Calu3 (cell line): ENCODE results near the gene SYT7. TPM values are rescaled to one million over a fixed set of nuclear protein-coding genes. Genes with fewer than 3 reads are reported as not detected.

Source experiments
- BruUV-seq: library from RNA; stranded (reverse); fragments of 400-500 nt; replicated peaks from 2 replicates; lab custom pipeline; 2021; lab: Mats Ljungman, UMichigan
- CTCF ChIA-PET: fragments of 300-600 bp; sonication (Branson Sonifier 250); formaldehyde crosslinking; loops from one replicate; lab custom pipeline; 2022; ENCODE audit warnings: antibody characterized with exemption; lab: Charles Lee
- DNase-seq: peaks from one replicate; pipeline ENCODE4 v3.0.0; 2022
- H3K27ac Mint-ChIP-seq: one replicate; pipeline ENCODE4 v1.8.0; 2022; ENCODE audit warnings: mixed read lengths; ENCODE audit not compliant: unreplicated experiment
- H3K27me3 Mint-ChIP-seq: one replicate; pipeline ENCODE4 v1.8.0; 2022; ENCODE audit warnings: mixed read lengths; ENCODE audit not compliant: unreplicated experiment
- H3K36me3 Mint-ChIP-seq: one replicate; pipeline ENCODE4 v1.8.0; 2022; ENCODE audit warnings: mild to moderate bottlenecking, moderate library complexity, mixed read lengths; ENCODE audit not compliant: insufficient read depth, unreplicated experiment
- H3K4me1 Mint-ChIP-seq: one replicate; pipeline ENCODE4 v1.8.0; 2022; ENCODE audit warnings: mild to moderate bottlenecking, low read depth, mixed read lengths; ENCODE audit not compliant: unreplicated experiment
- H3K4me3 Mint-ChIP-seq: one replicate; pipeline ENCODE4 v1.8.0; 2022; ENCODE audit warnings: mild to moderate bottlenecking, low read depth, moderate library complexity, mixed read lengths; ENCODE audit not compliant: unreplicated experiment
- H3K9me3 Mint-ChIP-seq: one replicate; pipeline ENCODE4 v1.8.0; 2022; ENCODE audit warnings: low read depth, mixed read lengths; ENCODE audit not compliant: unreplicated experiment
- intact Hi-C: fragments of 100-400 bp; cut with micrococcal nuclease; formaldehyde crosslinking; loops from one replicate; pipeline ENCODE4 v1.10.0; 2022; ENCODE audit not compliant: unreplicated experiment
- total RNA-seq: library from RNA; stranded (reverse); gene quantifications from 2 replicates; pipeline ENCODE4 v1.2.3, GENCODE V29; 2022
- TF ChIP-seq, protein P1 (sequence below): fragments of 200-600 bp; IDR thresholded peaks from one replicate; pipeline ENCODE4 v1.8.0; 2022; ENCODE audit warnings: antibody characterized with exemption; ENCODE audit not compliant: unreplicated experiment

SYT7 gene
- total RNA-seq, 1 experiment from 2014 or later = 4.4 TPM

GRCh38 chr11:61497876-61498275 is 83.0 kb downstream of the SYT7 start:
- intact Hi-C loops = no loop called here
- Mint-ChIP-seq H3K27me3 (no peaks in the 10 kb centered on the region), H3K4me1 (no peaks in the 10 kb centered on the region), H3K36me3 (no peaks in the 10 kb centered on the region), H3K27ac (no peak overlapping the region), H3K9me3 (no peaks in the 10 kb centered on the region), H3K4me3 (no peak overlapping the region)
- CTCF ChIA-PET = no interaction called here
- DNase-seq = no peak
- BruUV-seq = no TSS peak
- TF ChIP-seq, protein P1, sequence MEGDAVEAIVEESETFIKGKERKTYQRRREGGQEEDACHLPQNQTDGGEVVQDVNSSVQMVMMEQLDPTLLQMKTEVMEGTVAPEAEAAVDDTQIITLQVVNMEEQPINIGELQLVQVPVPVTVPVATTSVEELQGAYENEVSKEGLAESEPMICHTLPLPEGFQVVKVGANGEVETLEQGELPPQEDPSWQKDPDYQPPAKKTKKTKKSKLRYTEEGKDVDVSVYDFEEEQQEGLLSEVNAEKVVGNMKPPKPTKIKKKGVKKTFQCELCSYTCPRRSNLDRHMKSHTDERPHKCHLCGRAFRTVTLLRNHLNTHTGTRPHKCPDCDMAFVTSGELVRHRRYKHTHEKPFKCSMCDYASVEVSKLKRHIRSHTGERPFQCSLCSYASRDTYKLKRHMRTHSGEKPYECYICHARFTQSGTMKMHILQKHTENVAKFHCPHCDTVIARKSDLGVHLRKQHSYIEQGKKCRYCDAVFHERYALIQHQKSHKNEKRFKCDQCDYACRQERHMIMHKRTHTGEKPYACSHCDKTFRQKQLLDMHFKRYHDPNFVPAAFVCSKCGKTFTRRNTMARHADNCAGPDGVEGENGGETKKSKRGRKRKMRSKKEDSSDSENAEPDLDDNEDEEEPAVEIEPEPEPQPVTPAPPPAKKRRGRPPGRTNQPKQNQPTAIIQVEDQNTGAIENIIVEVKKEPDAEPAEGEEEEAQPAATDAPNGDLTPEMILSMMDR = no peak

- Mint-ChIP-seq H3K9me3 (no peaks in the 10 kb centered on the region), H3K36me3 (no peaks in the 10 kb centered on the region), H3K27ac (no peak overlapping the region), H3K27me3 (no peaks in the 10 kb centered on the region), H3K4me3 (no peak overlapping the region), H3K4me1 (no peaks in the 10 kb centered on the region)
- TF ChIP-seq, protein P1 = no peak
- intact Hi-C loops = no loop called here
- no peak for DNase-seq
- CTCF ChIA-PET = no interaction called here
- BruUV-seq = no TSS peak
Observed at GRCh38 chr11:61497473-61497872, 83.4 kb downstream of the SYT7 start.

- H3K4me1 Mint-ChIP-seq = no peaks in the 10 kb centered on the region
- no TSS peak for BruUV-seq
- no peak overlapping the region for H3K4me3 Mint-ChIP-seq
- H3K36me3 Mint-ChIP-seq = no peaks in the 10 kb centered on the region
- intact Hi-C loops = no loop called here
- TF ChIP-seq, protein P1 = no peak
- CTCF ChIA-PET = no interaction called here
- no peaks in the 10 kb centered on the region for H3K9me3 Mint-ChIP-seq
- no peaks in the 10 kb centered on the region for H3K27me3 Mint-ChIP-seq
- H3K27ac Mint-ChIP-seq = no peak overlapping the region
- DNase-seq = no peak
Observed at GRCh38 chr11:61496602-61497400, 84.1 kb downstream of the SYT7 start.

- Mint-ChIP-seq H3K4me3 (no peak overlapping the region), H3K36me3 (no peaks in the 10 kb centered on the region), H3K9me3 (no peaks in the 10 kb centered on the region), H3K4me1 (no peaks in the 10 kb centered on the region), H3K27ac (no peak overlapping the region), H3K27me3 (peaks cover under 1% of the 10 kb centered on the region)
- no TSS peak for BruUV-seq
- no peak for DNase-seq
- CTCF ChIA-PET = interaction anchor here (0.7 kb wide), 1 partner anchor 97 kb away, joined by 4 read pairs; no protein-coding TSS in a partner anchor
- intact Hi-C loops = no loop called here
- TF ChIP-seq, protein P1 = no peak
Observed at GRCh38 chr11:61495801-61496601, 84.9 kb downstream of the SYT7 start.
